Lower lobe of right lung (tissue), 2 donors: ENCODE data around the gene KSR2. TPM values are rescaled to one million over a fixed set of nuclear protein-coding genes. Genes with fewer than 3 reads are reported as not detected.
"Not testable (repeated sequence)": the region's sequence is repeated elsewhere in the genome, so short reads cannot be mapped to it uniquely, and the experiment has no call there.

Experiments
- ATAC-seq, 2 donors: fragments of 200-7000 bp; cut with Tn5 transposase; one replicate each; pipeline ENCODE4 v1.9.1; 2020 to 2022; ENCODE audit warnings: mild to moderate bottlenecking in 2 of 2, moderate library complexity in 2 of 2
- DNase-seq: peaks from one replicate; pipeline ENCODE4 v3.0.0-alpha.2; 2020
- H3K27ac ChIP-seq: fragments of 200-600 bp; one replicate; pipeline ENCODE4 v1.8.0; 2022
- H3K27me3 ChIP-seq: fragments of 200-600 bp; one replicate; pipeline ENCODE4 v1.8.0; 2022; ENCODE audit warnings: low read depth
- H3K36me3 ChIP-seq: fragments of 200-600 bp; one replicate; pipeline ENCODE4 v1.8.0; 2022; ENCODE audit warnings: mild to moderate bottlenecking
- H3K4me1 ChIP-seq: fragments of 200-600 bp; one replicate; pipeline ENCODE4 v1.8.0; 2022
- H3K4me3 ChIP-seq: fragments of 200-600 bp; one replicate; pipeline ENCODE4 v1.8.0; 2022; ENCODE audit warnings: mild to moderate bottlenecking
- H3K9me3 ChIP-seq: fragments of 200-600 bp; one replicate; pipeline ENCODE4 v1.8.0; 2022
- CTCF ChIP-seq: fragments of 200-600 bp; IDR thresholded peaks from one replicate; pipeline ENCODE4 v1.8.0; 2022; ENCODE audit warnings: antibody characterized with exemption, mild to moderate bottlenecking
- intact Hi-C: fragments of 100-400 bp; cut with DNase I; formaldehyde crosslinking; loops from one replicate; pipeline ENCODE4 v1.11.0; 2022
- total RNA-seq: library from RNA; stranded (reverse); fragmentation: NEBNext Ultra II Directional; extraction: Animal tissue kit (Norgen Biotek cat#: 25700); gene quantifications from one replicate; pipeline ENCODE4 v1.2.1, GENCODE V29; 2021
- donor health status: DM: no; HTN: yes; CAD: no; lungs with severe emphysema.

Gene KSR2
- total RNA-seq, 1 donor from 2014 or later = 1.0 TPM

GRCh38 chr12:118013283-118013682 is 44.5 kb upstream of the KSR2 start:
- intact Hi-C loops = no loop called here
- H3K4me3 ChIP-seq = no peak overlapping the region
- H3K36me3 ChIP-seq = no peaks in the 10 kb centered on the region
- DNase-seq (no peak), ATAC-seq (no peak)
- no peak overlapping the region for H3K27ac ChIP-seq
- TF ChIP-seq CTCF = no peak
- H3K4me1 ChIP-seq = peaks cover 18% of the 10 kb centered on the region
- H3K27me3 ChIP-seq = no peaks in the 10 kb centered on the region
- H3K9me3 ChIP-seq = no peaks in the 10 kb centered on the region

GRCh38 chr12:118011961-118012360 is 43.2 kb upstream of the KSR2 start:
- H3K9me3 ChIP-seq = no peaks in the 10 kb centered on the region
- H3K4me1 ChIP-seq = peaks cover 5% of the 10 kb centered on the region
- intact Hi-C loops = no loop called here
- H3K27me3 ChIP-seq = no peaks in the 10 kb centered on the region
- H3K27ac ChIP-seq = no peak overlapping the region
- TF ChIP-seq CTCF = no peak
- H3K36me3 ChIP-seq = no peaks in the 10 kb centered on the region
- ATAC-seq (no peak), DNase-seq (no peak)
- no peak overlapping the region for H3K4me3 ChIP-seq

GRCh38 chr12:118011377-118011776 is 42.6 kb upstream of the KSR2 start:
- Histone ChIP-seq H3K4me1 (peaks cover 5% of the 10 kb centered on the region), H3K27ac (no peak overlapping the region), H3K36me3 (no peaks in the 10 kb centered on the region), H3K27me3 (no peaks in the 10 kb centered on the region), H3K9me3 (no peaks in the 10 kb centered on the region), H3K4me3 (no peak overlapping the region)
- no peak for TF ChIP-seq CTCF
- DNase-seq (no peak), ATAC-seq (no peak)
- intact Hi-C loops = no loop called here

GRCh38 chr12:118010903-118011302 is 42.1 kb upstream of the KSR2 start:
- no peak for DNase-seq
- no peak for TF ChIP-seq CTCF
- Histone ChIP-seq H3K4me3 (no peak overlapping the region), H3K27me3 (no peaks in the 10 kb centered on the region), H3K36me3 (no peaks in the 10 kb centered on the region), H3K27ac (no peak overlapping the region), H3K9me3 (no peaks in the 10 kb centered on the region), H3K4me1 (peaks cover 1% of the 10 kb centered on the region)
- intact Hi-C loops = no loop called here
- no peak for ATAC-seq

GRCh38 chr12:117999806-118000205 is 31.0 kb upstream of the KSR2 start:
- H3K4me1 ChIP-seq, H3K4me3 ChIP-seq, H3K27ac ChIP-seq, H3K27me3 ChIP-seq, intact Hi-C loops, H3K36me3 ChIP-seq, ATAC-seq, DNase-seq, H3K9me3 ChIP-seq: not testable (repeated sequence)

GRCh38 chr12:117998719-117999118 is 29.9 kb upstream of the KSR2 start:
- intact Hi-C loops = no loop called here
- no peaks in the 10 kb centered on the region for H3K36me3 ChIP-seq
- H3K27ac ChIP-seq = no peak overlapping the region
- no peaks in the 10 kb centered on the region for H3K9me3 ChIP-seq
- H3K4me3 ChIP-seq = no peak overlapping the region
- ATAC-seq (no peak), DNase-seq (no peak)
- no peaks in the 10 kb centered on the region for H3K4me1 ChIP-seq
- H3K27me3 ChIP-seq = no peaks in the 10 kb centered on the region
- no peak for TF ChIP-seq CTCF
